ENCODE measurements around the gene NR4A3. TPM values are rescaled to one million over a fixed set of nuclear protein-coding genes. Genes with fewer than 3 reads are reported as not detected.
A peak's percentile ranks its signal among the peaks of the same experiment; 100 is the strongest.

The NR4A3 gene
- total RNA-seq, 1 experiment from 2014 or later = 0.86 TPM

GRCh38 chr9:99820685-99821395, 845 bp upstream of the NR4A3 start:
- H3K9me2 ChIP-seq (ENCODE audit: insufficient read depth) = no peaks in the 10 kb centered on the region
- peaks cover 6 to 37% of the 10 kb centered on the region in 2 experiments for H3K4me1 ChIP-seq (ENCODE audit: control insufficient read depth in 1 of 2, insufficient read depth in 2 of 2, low read length in 2 of 2)
- intact Hi-C loops (cut with micrococcal nuclease) = loop anchor here (2.0 to 10.0 kb wide), 3 partner anchors 86 to 276 kb away; partner anchors contain the start of genes ERP44, INVS and STX17
- H3K9me3 ChIP-seq (ENCODE audit: control insufficient read depth in 1 of 2, insufficient read depth in 1 of 2, low read depth in 1 of 2, low read length in 2 of 2) = no peaks in the 10 kb centered on the region
- peak overlapping the region; percentile 20 for H3K27ac ChIP-seq (ENCODE audit: low read depth, low read length)
- no peak for ATAC-seq
- ChIA-PET POLR2A (no interaction called here), CTCF (no interaction called here), RAD21 (ENCODE audit: low non-redundant PET in 1 of 2, low total read pairs in 2 of 2, uncharacterized antibody in 2 of 2, unreplicated experiment in 2 of 2) (no interaction called here)
- TF ChIP-seq SIN3A (IDR thresholded peaks at IDR 0.05; ENCODE audit: low read depth) = no peak
- no peak for TF ChIP-seq REST (IDR thresholded peaks at IDR 0.05; ENCODE audit: low read depth)
- no peak for TF ChIP-seq ZFX (IDR thresholded peaks at IDR 0.05)
- TF ChIP-seq ELF1 (IDR thresholded peaks at IDR 0.05; ENCODE audit: borderline replicate concordance, low read depth) = no peak
- TF ChIP-seq EZH2 (IDR thresholded peaks at IDR 0.05) = no peak
- no peak for TF ChIP-seq EGR1 (IDR thresholded peaks at IDR 0.05; ENCODE audit: low read depth)
- no peak for TF ChIP-seq JUND (IDR thresholded peaks at IDR 0.05)
- no peak for TF ChIP-seq ZBTB33 (IDR thresholded peaks at IDR 0.05; ENCODE audit: extremely low read depth, insufficient replicate concordance, low read length)
- no peak for TF ChIP-seq CBX3 (IDR thresholded peaks at IDR 0.05; ENCODE audit: low read depth)
- TF ChIP-seq CEBPB (IDR thresholded peaks at IDR 0.05; ENCODE audit: low read depth) = no peak
- no peak for TF ChIP-seq MAX (IDR thresholded peaks at IDR 0.05)
- TF ChIP-seq SRF (IDR thresholded peaks at IDR 0.05; ENCODE audit: low read depth) = no peak
- no peak for TF ChIP-seq ZNF274 (IDR thresholded peaks at IDR 0.05; ENCODE audit: low read depth, low read length)
- TF ChIP-seq CTCF (IDR thresholded peaks at IDR 0.05 in 2 of 3, conservative IDR thresholded peaks at IDR 0.05 in 1 of 3; ENCODE audit: borderline replicate concordance in 1 of 3, insufficient read depth in 1 of 3, low read depth in 2 of 3, low read length in 2 of 3) = no peak
- no peak for TF ChIP-seq EZH2phosphoT487 (IDR thresholded peaks at IDR 0.05; ENCODE audit: borderline replicate concordance)
- no peak for TF ChIP-seq TCF7L2 (IDR thresholded peaks at IDR 0.05; ENCODE audit: borderline replicate concordance, extremely low read depth, insufficient read depth, insufficient read length)
- TF ChIP-seq SP1 (IDR thresholded peaks at IDR 0.05; ENCODE audit: low read depth) = no peak
- TF ChIP-seq RAD21 (IDR thresholded peaks at IDR 0.05; ENCODE audit: low read depth) = no peak
- TF ChIP-seq POLR2AphosphoS5 (IDR thresholded peaks at IDR 0.05; ENCODE audit: low read depth, low read length) = no peak
- no peak for TF ChIP-seq POLR2A (IDR thresholded peaks at IDR 0.05; ENCODE audit: borderline replicate concordance, extremely low read depth, insufficient read depth, insufficient read length)
- H3K9ac ChIP-seq (ENCODE audit: low read length) = peak overlapping the region; percentile 75
- H4K20me1 ChIP-seq (ENCODE audit: insufficient read depth) = no peaks in the 10 kb centered on the region
- BruUV-seq (replicated peaks) = no TSS peak
- H3K27me3 ChIP-seq (ENCODE audit: insufficient read depth, low read length) = no peaks in the 10 kb centered on the region
- peak overlapping the region; percentile 99 for H3K4me2 ChIP-seq (ENCODE audit: low read length)
- peak overlapping the region; percentile 83 to 84 for H3K4me3 ChIP-seq (replicated peaks in 1 of 2; ENCODE audit: low read depth in 1 of 2, low read length in 2 of 2)
- H3K36me3 ChIP-seq (ENCODE audit: control insufficient read depth in 1 of 2, insufficient read depth in 2 of 2, low read length in 2 of 2) = no peaks in the 10 kb centered on the region
- peaks cover 11% of the 10 kb centered on the region for H3K79me2 ChIP-seq (ENCODE audit: insufficient read depth, low read length)
- no peak for DNase-seq (ENCODE audit: low read depth, low spot score)
- peak overlapping the region; percentile 41 for H2AFZ ChIP-seq (ENCODE audit: low read depth, low read length, poor library complexity, severe bottlenecking)

Data from HCT116 (cell line).